Esophagus squamous epithelium (tissue), 5 donors: ENCODE data around the gene KANK4. TPM values are rescaled to one million over a fixed set of nuclear protein-coding genes. Genes with fewer than 3 reads are reported as not detected.

Experiments
- DNase-seq: peaks from one replicate; lab custom pipeline; 2025; lab: John Stamatoyannopoulos, UW
- H3K27ac ChIP-seq, 4 donors: fragments of 200-600 bp; sonication (generic); one replicate each; pipeline ENCODE4 v1.5.1; 2016 to 2019; ENCODE audit warnings: mild to moderate bottlenecking in 1 of 4
- H3K27me3 ChIP-seq, 4 donors: fragments of 200-600 bp; sonication (generic); 1 replicate in 3 of 4; 2 replicates in 1 of 4; pipeline versions ENCODE4 v1.5.1 to v1.6.0; 2017 to 2021; ENCODE audit warnings: antibody characterized with exemption in 1 of 4
- H3K36me3 ChIP-seq, 3 donors: fragments of 200-600 bp; sonication (generic); one replicate each; pipeline ENCODE4 v1.5.1; 2016 to 2019
- H3K4me1 ChIP-seq, 3 donors: fragments of 200-600 bp; sonication (generic); one replicate each; pipeline ENCODE4 v1.5.1; 2017 to 2019
- H3K4me3 ChIP-seq, 4 donors: fragments of 200-600 bp; sonication (generic); 1 replicate in 3 of 4; 2 replicates in 1 of 4; pipeline ENCODE4 v1.5.1; 2016 to 2019; ENCODE audit warnings: mild to moderate bottlenecking in 2 of 4, moderate library complexity in 1 of 4
- H3K9me3 ChIP-seq, 3 donors: fragments of 200-600 bp; sonication (generic); one replicate each; pipeline ENCODE4 v1.5.1; 2016 to 2019
- CTCF ChIP-seq, 6 experiments: fragments of 450-650 bp in 4 of 6; fragments of 200-600 bp in 2 of 6; sonication (generic) in 2 of 6; IDR thresholded peaks; one replicate each; pipeline ENCODE4 v1.5.1; 2016 to 2019; ENCODE audit warnings: antibody characterized with exemption in 6 of 6, mild to moderate bottlenecking in 4 of 6, moderate library complexity in 4 of 6
- POLR2A ChIP-seq, 4 donors: fragments of 450-650 bp; IDR thresholded peaks; one replicate each; pipeline ENCODE4 v1.6.1; 2017; ENCODE audit warnings: antibody characterized with exemption in 4 of 4, mild to moderate bottlenecking in 4 of 4, moderate library complexity in 3 of 4
- WGBS, 2 donors: methylation state at CpG; one replicate each; pipeline ENCODE4 v1.1.5; 2018; 5-methylcytosine and 5-hydroxymethylcytosine counted together
- intact Hi-C: fragments of 100-400 bp; cut with DNase I; formaldehyde crosslinking; loops from one replicate; pipeline ENCODE4 v1.15.0; 2022
- total RNA-seq, 4 donors: library from RNA; depleted of rRNA; stranded (reverse); fragments of >200 nt; gene quantifications; one replicate each; pipeline ENCODE4 v1.1.0, GENCODE V29; 2016
- donor health status: DM: yes; HTN: yes; CAD: no.

The KANK4 gene
- total RNA-seq = under 1 TPM in 1 of 4 donors, not detected in 3; 0.19 TPM

- H3K4me3 ChIP-seq = peak within 1 kb of the TSS; percentile 17 to 57 (median 31)
- no peaks in the 10 kb centered on the region for H3K36me3 ChIP-seq
- intact Hi-C loops = no loop called here
- WGBS, 2 donors = 0 to 8% methylated on average over 11 to 15 of the region's 84 CpGs
- no peaks in the 10 kb centered on the region for H3K9me3 ChIP-seq
- H3K27me3 ChIP-seq = peaks cover 5 to 70% (median 14%) of the 10 kb centered on the region in 4 donors
- DNase-seq = no peak
- peaks cover 0 to 18% (median 10%) of the 10 kb centered on the region in 3 donors for H3K4me1 ChIP-seq
- H3K27ac ChIP-seq = no peak within 1 kb of the TSS
- TF ChIP-seq POLR2A (IDR thresholded peaks at IDR 0.05) (no peak), CTCF (IDR thresholded peaks at IDR 0.05) (no peak)
Measured at GRCh38 chr1:62318756-62319544, at the start of gene KANK4. Gene KANK4 (minus strand): TSS chr1:62319434. CDS start chr1:62281564, 37,870 bp downstream.

- 78 to 82% methylated on average over 6 of the region's 6 CpGs for WGBS, 2 donors
- TF ChIP-seq CTCF (IDR thresholded peaks at IDR 0.05) (no peak), POLR2A (IDR thresholded peaks at IDR 0.05) (no peak)
- intact Hi-C loops = no loop called here
- no peaks in the 10 kb centered on the region for H3K9me3 ChIP-seq
- H3K4me1 ChIP-seq = no peaks in the 10 kb centered on the region
- H3K27ac ChIP-seq = no peak overlapping the region
- DNase-seq = no peak
- no peaks in the 10 kb centered on the region for H3K27me3 ChIP-seq
- H3K4me3 ChIP-seq = no peak overlapping the region
- H3K36me3 ChIP-seq = no peaks in the 10 kb centered on the region
Measured at GRCh38 chr1:62368989-62369388, 49.8 kb upstream of the KANK4 start.

- TF ChIP-seq CTCF (IDR thresholded peaks at IDR 0.05) (no peak), POLR2A (IDR thresholded peaks at IDR 0.05) (no peak)
- H3K9me3 ChIP-seq = no peaks in the 10 kb centered on the region
- H3K36me3 ChIP-seq = no peaks in the 10 kb centered on the region
- H3K27ac ChIP-seq = no peak overlapping the region
- 74 to 83% methylated on average over 6 to 7 of the region's 7 CpGs for WGBS, 2 donors
- no peaks in the 10 kb centered on the region for H3K27me3 ChIP-seq
- H3K4me1 ChIP-seq = no peaks in the 10 kb centered on the region
- DNase-seq = no peak
- intact Hi-C loops = no loop called here
- no peak overlapping the region for H3K4me3 ChIP-seq
Measured at GRCh38 chr1:62367005-62367557, 47.8 kb upstream of the KANK4 start.

GRCh38 chr1:62364721-62365120, 45.5 kb upstream of the KANK4 start:
- Histone ChIP-seq H3K9me3 (no peaks in the 10 kb centered on the region), H3K27me3 (no peaks in the 10 kb centered on the region), H3K4me3 (no peak overlapping the region), H3K27ac (no peak overlapping the region), H3K36me3 (no peaks in the 10 kb centered on the region), H3K4me1 (no peaks in the 10 kb centered on the region)
- intact Hi-C loops = no loop called here
- no peak for DNase-seq
- TF ChIP-seq POLR2A (IDR thresholded peaks at IDR 0.05) (no peak), CTCF (IDR thresholded peaks at IDR 0.05) (no peak)

GRCh38 chr1:62362926-62363325, 43.7 kb upstream of the KANK4 start:
- Histone ChIP-seq H3K4me3 (no peak overlapping the region), H3K36me3 (no peaks in the 10 kb centered on the region), H3K9me3 (no peaks in the 10 kb centered on the region), H3K27me3 (no peaks in the 10 kb centered on the region), H3K4me1 (peaks cover 0 to 4% (median 0%) of the 10 kb centered on the region in 3 donors), H3K27ac (no peak overlapping the region)
- TF ChIP-seq POLR2A (IDR thresholded peaks at IDR 0.05) = no peak
- WGBS, 2 donors = 59 to 66% methylated on average over 3 of the region's 3 CpGs
- no peak for DNase-seq
- intact Hi-C loops = no loop called here
